OCI-M2 (cell line): ENCODE data around the gene C1orf87.
"Not testable (repeated sequence)": the region's sequence is repeated elsewhere in the genome, so short reads cannot be mapped to it uniquely, and the experiment has no call there.

Source experiments
- DNase-seq: peaks from one replicate; lab custom pipeline; 2025; ENCODE audit not compliant: unreplicated experiment; lab: John Stamatoyannopoulos, UW

Gene C1orf87

DNA sequence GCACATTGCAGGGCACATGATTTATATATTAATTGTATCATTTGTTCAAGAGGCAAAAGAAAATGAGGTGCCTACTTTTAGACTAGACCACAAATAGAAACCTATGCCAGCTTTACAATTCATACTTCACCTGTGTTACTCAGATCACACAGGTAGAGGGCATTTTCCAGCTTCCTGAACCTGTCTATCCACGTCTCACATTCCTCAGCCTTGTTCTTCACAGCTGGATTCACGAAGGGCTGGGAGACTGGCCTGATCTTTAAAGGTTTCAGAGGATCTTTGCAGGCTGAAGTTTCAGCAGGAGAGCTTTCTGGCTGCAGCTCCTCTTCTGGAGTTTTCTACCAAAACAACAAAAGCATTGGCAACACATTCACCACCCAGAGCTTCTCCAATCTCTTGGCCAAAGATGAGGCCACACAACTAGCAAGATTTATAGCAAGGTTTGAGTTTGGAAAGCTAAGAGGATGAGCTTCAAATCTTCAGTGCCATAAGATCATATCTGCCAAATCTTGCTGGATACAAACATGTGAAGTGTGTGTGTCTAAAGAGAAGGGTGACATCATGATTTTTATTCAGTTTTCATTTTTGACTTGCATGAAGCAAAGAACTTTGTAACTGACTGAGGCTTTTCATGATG, 76.0 kb downstream of the C1orf87 start:
- DNase-seq, result no peak

DNA sequence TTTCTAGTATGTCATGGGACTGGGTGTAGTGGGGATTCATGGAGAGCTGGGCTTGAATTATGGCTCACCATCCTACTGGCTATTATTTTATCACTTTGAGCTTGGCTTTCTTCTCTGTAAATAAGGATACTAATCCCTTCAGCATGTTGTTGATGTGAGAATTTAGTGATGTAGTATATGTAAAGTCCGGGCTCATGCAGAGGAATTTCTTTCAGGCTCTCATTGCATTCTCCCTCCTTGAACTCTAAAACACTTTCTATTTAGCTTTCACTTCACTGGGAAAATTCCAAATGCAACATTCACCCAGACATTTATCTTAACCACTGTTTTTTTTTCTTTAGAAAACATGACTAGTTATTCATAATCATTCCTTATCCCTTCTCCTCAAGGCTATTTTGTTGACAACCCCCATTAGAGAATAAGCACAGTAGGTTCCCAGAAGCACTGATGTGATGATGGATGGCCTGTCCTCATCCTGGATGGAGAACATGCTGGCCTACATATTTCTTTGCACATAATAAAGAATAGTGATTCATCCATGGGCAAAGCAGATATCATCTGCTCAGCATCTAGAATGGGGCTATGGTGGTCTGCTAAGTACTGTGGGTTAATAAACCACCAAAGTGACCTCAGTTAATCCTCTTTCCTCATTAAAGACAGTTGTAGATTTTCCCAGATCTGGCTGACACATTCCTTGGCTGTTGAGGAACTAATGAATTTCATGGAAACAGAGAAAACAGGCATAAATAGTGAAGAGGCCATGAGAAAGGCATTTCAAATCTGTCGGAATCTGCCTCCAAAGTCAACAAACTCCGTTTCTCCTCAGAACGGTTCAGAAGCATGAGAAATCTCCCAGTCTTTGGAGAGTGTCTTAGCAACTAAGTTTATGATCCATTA, 79.0 kb downstream of the C1orf87 start:
- DNase-seq, result no peak

DNA sequence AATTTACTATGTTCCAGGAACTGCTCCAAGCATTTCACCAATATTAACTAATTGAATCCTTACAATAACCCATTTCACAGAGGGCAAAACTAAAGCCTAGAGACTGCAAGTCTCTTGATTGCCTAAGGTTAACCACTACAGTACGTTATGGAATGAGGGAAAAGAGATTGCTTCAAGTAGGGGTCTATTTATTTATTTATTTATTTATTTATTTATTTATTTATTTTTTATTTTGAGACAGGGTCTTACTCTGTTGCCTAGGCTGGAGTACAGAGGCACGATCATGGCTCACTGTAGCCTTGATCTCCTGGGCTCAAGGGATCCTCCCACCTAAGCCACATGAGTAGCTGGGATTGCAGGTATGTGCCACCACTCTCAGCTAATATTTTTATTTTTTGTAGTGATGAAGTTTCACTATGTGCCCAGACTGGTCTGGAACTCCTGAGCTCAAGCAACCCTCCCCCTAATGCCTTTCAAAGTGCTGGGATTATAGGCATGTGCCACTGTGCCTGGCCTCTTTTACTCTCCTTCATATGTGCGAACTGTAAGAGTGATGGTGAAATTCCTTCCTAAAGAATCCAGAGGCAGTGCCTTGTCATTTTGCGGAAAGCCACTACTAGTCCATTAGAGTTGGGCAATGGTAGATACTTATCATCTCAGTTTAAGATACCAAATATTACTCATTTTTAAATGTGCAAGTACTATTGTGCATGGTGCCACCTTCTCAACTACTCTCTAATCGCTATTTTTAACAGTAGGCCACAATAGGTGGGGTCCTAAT, 81.3 kb downstream of the C1orf87 start:
- no peak for DNase-seq

DNA sequence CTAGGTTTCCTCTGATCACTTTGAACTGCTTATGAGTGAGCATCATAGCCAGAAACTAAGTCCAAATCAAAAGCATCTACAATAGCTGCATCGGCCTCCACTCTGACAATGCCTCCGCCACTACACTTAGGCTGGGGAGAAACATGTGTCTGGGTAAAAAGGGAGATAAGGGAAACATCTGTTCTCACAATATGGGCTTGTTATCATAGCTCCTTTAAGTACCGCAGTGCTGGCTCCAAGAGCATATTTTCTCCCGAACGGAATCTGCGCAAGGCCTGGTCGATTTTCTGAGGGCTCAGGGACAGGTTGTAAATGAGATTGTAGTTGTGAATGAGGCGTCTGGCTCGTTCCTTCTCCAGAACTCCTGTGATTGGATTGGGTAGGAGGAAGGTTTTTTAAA, 83.1 kb downstream of the C1orf87 start:
- DNase-seq, result no peak

DNA sequence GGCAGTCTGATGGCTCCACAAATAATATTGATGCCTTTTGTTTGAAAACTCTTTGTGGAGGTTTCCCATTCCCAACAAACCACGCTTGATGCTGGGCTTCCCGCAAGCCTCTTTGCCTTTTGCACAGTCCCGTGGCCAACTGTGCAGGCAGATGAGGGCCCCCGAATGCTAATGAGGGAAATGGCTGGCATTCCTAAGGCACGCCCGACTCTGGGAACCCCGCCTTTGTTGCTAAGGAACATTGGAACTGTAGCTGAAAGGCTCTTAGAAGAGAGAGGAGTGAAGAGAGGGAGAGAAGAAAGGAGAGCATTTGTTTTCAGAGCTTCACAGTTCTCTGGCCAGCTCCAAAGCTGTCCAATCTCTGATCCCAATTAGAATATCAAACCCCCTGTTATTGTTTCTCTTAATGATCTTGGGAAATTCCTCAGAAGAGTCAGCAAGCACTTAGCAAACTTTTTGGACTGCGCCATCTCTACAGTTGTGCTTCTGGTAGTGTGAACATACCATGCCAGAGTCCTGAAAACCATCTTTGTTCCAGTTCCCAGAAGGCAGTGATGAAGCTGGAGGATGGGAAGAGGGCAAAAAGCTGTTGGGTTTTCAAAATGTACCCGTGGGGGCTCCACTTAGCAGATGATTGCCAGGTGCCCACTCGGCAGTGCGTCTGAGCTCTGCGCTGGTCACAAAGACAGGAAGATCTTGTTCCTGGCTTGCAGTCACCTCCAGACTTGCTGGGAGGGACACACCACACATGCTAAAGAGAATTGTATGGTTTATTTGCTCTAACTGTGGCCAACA, 86.9 kb downstream of the C1orf87 start:
- DNase-seq, result no peak

DNA sequence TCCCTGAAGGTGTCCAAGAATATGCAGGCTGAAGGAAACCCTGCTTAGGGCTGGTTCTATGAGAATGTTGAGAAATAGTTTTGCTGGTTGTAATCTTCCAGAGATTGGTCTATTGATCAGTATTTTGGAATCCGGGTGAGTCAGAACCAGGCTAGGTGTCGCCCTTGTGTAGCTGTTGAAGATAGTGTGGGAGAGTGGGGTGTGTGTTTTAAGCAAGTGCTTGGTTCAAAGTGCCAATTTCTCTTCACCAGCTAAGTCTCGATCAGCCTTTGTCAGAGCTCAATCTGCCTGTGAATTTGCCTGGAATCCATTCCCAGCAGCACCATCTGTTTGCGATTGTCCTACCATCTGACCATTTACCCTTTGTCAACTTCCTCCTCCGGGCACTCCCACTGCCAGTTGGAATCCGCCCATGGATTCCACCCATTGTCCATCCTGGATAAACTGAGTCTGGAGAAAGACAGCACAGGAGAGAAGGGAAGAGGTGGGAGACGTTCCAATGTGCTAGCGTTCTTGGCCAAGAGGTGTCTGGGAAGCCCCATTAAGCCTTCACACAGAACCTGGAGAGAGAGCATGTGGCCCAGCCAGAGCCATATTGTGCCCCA, 87.6 kb downstream of the C1orf87 start:
- no peak for DNase-seq

DNA sequence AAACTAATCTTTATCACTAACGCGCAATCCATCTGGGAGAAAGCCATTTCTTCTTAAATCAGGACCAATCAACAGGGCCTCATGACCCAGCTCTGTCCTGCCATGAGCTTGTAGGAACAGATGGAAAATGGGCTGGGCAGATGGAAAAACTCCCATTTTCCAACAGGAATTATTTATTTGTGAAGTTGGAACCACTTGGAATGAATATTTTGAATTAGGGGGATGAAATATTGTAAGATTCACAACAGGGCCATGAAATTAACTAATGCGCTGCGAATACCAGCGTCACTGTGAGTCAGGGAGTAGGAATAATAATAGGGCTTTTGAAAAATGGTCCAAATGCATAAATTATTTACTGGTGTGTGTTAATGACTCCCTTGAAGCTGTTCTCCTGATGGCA, 93.9 kb downstream of the C1orf87 start:
- DNase-seq, result no peak

DNA sequence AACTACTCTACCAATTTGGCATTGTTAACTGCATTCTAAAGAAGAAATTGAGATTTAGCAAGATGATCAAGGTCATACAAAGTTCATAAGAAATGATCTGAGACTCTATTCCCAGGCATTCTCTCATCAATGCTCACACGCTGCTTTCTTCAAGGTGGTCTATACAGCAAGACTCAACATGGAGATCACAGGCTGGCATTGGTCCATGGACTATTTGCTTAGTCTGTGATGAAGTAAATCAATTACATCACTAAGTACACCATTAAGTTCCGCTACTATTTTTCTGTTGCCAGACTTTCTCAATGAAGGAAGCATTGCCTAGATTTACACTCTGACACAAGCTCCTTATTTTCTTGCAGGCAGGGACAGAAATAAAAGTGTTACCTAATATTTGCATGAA, 95.1 kb downstream of the C1orf87 start:
- no peak for DNase-seq

DNA sequence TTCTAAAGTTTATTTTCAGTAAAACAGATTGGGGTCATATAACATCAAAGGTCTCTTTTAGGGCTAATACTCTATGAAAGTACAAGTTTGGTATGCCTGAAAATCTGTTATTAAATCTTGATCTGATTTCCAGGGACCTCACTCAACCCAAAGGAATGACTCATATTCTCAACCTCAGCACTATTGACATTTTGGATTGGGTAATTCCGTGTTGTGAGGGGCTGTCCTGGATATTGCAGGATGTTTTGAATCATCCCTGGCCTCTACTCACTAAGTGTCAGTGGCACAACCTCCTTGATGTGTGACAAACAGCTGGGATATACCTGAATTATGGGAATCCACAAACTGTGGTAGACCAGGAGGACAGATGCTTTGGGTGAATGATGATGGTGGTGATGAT, 95.5 kb downstream of the C1orf87 start:
- no peak for DNase-seq

DNA sequence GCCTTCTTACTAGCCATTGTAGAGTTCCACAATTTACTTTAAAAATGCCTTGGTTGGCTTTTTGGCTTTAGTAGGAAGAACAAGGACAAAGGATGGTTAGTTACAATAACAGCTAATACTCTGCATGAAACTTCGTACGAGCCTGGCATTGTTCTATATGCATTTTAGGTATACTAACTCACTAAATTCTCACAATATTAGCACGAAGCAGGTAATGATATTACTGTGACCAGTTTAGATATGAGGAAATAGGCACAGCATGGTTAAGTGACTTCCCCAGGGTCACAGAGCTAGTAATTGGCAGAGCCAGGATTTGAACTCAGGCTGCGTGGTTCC, 96.5 kb downstream of the C1orf87 start:
- DNase-seq, result no peak

DNA sequence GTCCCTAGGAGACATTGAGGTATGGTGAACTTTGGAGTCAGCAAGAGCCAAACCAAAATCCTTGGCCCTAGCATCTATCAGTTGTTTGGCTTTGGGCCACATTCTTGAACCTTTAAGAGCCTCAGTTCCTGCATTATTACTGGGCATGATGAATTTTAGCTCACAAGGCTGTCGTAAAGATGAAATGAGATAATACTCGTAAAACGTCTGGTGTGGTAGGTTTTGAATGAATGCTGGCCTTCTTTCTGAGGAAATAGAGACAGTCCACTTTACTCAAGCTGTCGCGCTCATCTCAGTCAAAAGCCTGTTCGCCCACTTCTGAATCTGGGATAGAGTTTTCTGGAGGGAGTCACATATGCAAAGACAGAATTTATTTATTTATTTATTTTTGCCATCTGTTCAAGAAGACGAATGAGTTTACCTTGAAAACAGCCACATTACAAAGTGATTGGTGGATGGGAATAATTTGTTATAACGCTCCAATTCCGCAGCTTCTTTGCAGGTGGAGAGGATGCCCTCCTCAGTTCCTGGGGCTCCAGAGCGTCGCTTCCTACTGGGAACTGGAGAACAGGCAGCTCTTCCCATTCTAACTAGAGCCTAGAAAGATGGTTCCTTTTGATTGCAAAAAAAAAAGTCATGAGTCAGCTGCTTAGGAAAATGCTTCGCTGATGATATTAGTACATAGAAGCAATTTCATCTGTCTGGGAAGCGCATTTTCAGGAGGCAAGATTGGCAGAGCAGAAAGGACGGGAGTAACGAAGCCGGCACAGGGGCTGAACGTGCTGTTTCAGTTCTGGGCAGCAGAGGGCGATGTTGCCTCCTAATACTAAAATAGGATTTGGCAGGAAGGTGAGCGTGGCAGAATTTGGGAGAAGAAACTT, 97.1 kb downstream of the C1orf87 start:
- DNase-seq, result no peak

DNA sequence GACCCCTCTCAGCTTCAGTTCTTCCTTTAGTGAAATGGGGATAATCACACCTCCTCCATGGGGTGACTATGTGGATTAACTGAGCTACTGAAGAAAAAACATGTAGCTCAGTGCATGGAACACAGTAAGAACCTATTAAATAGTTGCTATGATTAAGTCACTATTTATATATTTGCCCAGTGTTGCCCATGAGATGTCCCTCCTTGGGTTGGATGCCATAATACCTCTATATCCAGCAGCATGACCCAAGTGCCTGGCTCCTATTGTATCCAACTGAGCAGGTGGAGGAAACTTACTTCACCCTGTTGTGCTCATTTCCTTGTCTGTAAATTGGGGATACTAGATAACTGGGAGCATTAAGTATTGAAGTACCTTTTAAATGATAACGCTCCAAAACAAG, 99.9 kb downstream of the C1orf87 start:
- no peak for DNase-seq

DNA sequence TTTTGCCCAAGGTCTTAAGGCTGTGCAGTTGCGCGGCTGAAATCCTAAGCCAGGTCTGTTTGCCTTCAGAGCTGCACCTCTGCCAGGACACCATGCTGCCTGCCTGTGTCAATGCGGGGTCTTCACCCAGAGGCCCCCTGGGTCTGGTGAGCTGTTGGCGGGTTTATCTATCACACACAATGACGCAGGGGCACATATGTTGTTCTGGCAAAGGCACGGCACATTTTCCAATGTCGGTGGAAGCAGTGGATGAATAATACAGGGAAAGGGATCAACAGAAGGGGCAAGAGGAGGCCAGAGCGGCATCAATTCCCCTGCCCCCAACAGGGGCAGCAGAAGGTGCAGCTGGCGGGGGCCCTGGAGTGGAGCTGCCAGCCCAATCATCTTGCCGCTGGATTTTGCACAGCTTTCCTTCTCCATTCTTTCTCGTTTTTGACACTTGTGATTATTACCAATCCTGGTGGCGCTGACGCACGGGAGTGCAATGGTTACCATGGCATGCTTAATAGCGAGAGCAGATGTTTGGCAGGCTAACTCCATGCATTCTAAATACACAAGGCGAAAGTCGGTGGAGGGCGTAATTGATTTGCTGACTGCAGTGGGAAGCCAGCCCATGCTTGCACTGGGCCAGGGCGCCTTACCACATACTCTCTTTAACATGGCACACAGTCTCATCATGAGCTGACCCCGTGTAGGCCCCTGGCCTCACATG, 101.2 kb downstream of the C1orf87 start:
- no peak for DNase-seq

DNA sequence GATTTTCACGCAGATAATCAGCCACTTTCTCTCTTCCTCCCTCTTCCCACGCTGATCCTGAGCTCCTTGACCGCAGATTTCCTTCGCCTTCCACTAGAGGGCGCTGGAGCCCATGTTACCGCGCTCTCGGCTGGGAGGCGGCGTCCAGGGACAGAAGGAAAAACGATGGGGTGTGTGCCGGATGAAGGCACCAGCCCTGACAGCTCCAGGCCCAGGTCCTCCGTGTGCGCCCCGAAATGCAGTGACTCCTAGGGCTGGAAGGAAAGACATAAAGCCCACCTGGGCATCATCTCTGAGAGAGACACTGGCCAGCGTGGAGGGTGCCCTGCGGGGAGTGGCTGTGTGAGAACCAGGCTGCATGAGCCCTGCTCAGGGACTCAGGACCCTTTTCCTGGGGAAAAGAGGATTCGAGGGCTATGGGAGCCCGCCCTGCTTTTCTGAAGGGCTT, 102.1 kb downstream of the C1orf87 start:
- DNase-seq, result no peak

DNA sequence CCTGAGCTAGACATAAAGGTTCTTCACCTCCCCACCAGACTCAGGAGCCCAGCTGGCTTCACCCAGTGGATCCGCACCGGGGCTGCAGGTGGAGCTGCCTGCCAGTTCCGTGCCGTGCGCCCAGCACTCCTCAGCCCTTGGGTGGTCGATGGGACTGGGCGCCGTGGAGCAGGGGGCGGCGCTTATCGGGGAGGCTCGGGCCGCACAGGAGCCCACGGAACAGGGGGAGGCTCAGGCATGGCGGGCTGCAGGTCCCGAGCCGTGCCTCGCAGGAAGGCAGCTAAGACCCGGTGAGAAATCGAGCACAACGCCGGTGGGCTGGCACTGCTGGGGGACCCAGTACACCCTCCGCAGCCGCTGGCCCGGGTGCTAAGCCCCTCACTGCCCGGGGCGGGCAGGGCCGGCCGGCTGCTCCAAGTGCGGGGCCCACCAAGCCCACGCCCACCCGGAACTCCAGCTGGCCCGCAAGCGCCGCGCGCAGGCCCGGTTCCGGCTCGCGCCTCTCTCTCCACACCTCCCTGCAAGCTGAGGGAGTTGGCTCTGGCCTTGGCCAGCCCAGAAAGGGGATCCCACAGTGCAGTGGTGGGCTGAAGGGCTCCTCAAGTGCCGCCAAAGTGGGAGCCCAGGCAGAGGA, 103.9 kb downstream of the C1orf87 start:
- DNase-seq, result not testable (repeated sequence)

DNA sequence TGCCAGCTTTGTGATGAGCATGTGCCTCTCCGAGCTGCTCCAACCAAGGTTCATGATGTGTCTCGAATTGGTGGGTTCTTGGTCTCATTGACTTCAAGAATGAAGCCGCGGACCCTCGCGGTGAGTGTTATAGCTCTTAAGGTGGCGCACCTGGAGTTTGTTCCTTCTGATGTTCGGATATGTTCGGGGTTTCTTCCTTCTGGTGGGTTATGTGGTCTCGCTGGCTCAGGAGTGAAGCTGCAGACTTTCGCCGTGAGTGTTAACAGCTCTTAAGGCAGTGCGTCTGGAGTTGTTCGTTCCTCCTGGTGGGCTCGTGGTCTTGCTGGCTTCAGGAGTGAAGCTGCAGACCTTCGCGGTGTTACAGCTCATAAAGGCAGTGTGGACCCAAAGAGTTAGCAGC, 104.8 kb downstream of the C1orf87 start:
- not testable (repeated sequence) for DNase-seq

DNA sequence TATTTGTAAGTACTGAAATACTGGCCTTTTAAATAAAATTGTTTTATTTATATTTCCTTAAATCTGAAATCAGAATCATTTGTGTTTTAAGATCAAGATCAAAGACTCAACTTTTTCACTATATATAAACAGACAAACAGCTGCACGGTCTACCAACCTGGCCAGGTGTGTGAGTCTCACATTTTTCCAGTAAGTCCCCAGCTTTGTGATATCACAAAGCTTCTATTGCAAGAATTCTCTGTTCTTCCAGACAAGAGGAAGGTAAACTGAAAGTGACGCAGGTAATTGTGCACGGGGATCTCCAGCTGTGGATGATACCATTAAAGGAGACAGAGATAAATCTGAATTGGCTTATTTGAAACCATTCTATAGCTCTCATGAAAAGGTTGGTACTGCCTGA, 105.8 kb downstream of the C1orf87 start:
- no peak for DNase-seq

DNA sequence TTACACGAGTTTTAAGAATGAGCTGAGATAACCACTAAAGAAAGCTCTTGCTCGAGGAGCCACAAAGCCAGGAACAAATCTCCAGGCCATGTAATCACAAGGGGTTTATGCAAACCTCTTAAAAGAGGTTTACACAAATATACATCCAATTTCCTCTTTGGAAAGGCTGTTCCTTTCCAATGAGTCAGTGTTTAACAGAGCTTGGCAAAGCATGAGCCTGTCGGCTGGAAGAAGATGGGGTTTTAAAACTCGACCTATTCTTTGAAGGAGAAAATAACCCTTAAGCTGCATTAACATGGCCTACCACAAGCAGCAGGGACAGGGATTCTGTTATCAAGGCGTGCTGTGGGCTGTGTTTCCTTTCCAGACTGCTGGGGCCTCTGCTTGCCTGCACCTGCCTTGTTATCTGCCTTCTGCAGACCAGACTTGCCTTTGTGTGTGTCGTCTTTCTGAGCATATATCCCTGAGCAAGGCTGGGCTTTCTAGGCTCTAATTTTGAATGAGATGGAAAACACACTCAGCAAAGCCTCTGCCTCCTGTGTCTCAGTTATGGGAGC, 106.4 kb downstream of the C1orf87 start:
- peak; percentile 23 for DNase-seq
